ENCODE data around the gene CTNND2.

Gene CTNND2

DNA sequence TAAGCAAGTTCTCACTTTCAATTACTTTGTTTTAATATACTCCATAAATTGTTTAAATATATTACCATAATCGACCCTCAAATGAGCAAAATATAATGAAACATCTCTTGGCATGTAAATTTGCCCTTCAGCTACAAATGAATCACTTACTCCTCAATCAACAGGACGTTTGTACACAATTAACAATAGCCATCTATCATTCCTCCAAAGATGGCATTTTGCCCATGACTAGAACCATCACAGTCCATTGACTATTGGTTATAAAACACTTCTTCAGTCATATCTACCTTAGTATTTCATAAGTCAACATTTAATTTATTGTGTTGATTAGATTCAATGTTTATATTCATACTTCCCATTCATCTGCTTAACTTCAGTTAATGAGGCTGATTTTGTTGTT, 127.2 kb downstream of the CTNND2 start:
- DNase-seq, result no peak

DNA sequence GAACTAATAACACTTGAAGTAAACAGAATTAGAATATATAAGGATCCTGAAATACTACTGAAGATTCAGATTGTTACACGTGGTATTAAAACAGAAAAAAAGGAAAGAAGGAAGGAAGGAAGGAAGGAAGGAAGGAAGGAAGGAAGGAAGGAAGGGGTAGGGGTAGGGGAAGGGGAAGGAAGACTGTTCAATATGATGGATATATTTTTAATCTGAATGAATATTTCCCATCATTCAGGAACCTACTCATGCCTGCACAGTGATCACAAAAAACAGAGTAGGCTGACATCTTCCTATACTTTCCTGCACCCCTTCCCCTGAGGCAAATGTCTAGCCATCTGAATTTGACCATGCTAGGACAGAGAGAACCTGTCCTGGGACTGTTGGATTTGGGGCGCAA, 133.9 kb downstream of the CTNND2 start:
- DNase-seq, result no peak

DNA sequence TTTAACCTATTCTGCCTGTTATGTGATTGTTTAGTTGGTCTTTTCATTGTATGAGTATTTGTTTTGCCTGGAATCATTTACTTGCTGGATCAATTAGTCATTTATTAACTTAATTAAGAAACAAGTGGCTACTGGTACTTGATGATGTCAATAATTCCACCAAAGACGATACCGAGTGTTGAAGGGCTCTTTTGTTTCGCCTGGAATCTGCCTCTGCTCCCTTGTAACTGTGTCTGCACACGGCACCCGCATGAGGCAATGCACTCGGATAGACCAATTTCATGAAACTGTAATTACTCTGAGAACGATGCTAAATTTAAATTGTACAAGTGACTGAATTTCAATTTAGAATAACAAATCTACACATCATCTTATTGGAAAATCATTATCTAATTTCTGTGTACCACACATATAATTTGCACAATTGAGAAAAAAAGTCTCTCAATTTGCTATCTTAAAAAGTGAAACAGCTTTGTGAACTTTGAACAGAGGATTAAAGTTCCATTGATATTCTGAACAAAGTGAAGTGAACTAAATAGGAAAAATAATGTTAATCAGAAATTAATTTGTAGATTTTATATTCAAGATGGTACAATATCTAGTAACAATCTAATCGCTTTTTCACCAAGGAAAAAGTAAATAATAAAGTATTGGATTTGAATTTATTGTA, 143.2 kb downstream of the CTNND2 start:
- DNase-seq, result no peak

- no peak for DNase-seq
Observed at GRCh38 chr5:11758321-11758720, 145.9 kb downstream of the CTNND2 start.

DNA sequence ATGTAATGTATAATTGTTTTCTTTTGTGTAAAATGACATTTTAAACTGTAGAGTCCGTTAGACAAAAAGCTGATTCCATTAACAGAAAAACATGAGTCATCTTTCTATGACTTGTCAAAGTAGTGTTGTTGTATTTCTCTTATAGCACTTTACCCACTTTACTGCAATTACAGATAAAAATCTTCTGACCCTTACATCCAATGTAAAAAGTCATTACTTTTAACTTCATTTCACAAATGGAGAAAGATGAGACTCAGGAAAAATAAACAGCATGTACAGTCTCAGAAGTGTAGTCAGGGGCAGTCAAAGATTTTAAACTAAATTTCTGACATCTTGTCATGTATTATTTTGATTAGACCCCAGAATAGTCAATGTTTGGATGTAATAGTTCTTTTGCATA, 146.6 kb downstream of the CTNND2 start:
- no peak for DNase-seq

DNA sequence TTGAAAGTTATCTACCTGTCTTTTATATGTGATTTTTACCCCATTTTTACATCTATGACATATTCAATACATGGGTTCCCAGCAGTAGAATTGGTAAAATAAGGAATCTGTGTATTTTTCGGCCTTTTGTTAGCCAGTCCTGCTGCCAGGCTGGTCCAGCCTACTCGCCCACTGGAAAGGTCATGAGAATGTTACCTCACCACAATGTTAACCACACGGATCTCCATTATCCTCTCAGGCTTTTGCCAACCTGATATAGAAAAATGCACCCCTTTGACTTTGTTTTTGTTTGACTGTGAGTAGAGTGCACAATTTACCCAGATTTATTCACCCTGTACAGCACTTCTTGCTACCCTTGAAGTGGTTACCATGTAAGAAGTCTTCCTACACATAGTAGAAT, 167.2 kb downstream of the CTNND2 start:
- DNase-seq, result no peak

- DNase-seq, result no peak
Observed at GRCh38 chr5:11734369-11734768, 169.9 kb downstream of the CTNND2 start.

DNA sequence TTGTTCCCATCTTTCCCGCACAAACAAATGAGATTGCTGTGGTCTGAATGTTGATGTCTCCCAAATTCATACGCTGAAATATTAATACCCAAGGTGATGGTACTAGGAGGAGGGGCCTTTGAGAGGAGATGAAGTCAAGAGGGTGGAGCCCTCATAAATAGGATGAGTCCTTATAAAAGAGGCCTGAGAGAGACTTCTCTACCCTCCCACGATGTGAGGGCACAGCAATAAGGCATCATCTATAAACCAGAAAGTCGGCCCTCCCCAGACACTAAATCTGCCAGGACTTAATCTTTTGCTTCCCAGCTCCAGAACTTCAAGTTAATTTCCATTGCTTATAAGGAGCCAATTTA, 170.4 kb downstream of the CTNND2 start:
- DNase-seq, result no peak

GRCh38 chr5:11733185-11733839, 170.9 kb downstream of the CTNND2 start:
- DNase-seq, result no peak

DNA sequence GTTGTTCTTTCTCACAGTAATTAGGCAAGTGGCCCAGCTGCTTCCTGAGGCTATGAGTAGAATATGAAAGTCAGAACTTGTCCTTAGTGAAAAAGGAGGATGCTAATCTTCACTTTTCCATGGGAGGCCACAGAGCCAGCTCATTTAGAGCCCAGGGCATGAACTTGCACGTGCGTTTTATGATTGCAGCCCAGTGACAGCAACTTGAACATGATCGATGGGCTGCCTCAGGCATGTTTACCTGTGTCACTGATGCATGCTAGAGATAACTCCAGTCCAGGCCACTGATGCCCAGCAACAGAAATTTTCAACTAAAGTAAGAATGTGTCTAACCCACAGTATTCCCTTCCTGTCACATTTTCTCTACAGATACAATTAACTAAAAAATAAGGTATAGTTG, 179.3 kb downstream of the CTNND2 start:
- no peak for DNase-seq

DNA sequence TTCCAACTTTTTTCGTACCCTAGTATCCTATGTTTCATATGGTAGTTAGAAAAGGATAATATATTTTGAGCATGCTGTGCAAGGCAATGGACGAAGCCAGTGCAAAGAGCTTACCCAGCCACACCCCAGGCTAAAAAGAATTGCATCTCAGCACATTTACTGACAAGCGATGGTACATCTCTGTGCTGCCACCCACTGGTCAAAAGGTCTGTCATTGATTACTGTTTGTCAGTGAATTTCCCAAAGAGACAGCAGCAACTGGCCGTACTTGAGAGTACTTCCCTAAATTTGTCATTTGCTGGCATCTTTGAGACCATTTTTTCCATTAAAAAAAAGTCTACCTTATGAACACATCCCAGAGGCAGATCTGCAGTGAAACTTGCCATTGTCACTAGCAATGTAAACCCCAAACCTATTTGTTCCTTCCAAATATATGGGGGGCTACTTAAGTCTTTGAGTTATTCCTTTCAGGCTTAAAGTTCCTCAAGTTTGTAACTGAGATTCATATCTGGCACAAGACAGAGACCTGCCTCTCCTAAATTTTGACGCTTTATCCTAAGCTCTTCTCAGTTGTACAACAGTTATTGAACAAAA, 184.3 kb downstream of the CTNND2 start:
- DNase-seq, result no peak

DNA sequence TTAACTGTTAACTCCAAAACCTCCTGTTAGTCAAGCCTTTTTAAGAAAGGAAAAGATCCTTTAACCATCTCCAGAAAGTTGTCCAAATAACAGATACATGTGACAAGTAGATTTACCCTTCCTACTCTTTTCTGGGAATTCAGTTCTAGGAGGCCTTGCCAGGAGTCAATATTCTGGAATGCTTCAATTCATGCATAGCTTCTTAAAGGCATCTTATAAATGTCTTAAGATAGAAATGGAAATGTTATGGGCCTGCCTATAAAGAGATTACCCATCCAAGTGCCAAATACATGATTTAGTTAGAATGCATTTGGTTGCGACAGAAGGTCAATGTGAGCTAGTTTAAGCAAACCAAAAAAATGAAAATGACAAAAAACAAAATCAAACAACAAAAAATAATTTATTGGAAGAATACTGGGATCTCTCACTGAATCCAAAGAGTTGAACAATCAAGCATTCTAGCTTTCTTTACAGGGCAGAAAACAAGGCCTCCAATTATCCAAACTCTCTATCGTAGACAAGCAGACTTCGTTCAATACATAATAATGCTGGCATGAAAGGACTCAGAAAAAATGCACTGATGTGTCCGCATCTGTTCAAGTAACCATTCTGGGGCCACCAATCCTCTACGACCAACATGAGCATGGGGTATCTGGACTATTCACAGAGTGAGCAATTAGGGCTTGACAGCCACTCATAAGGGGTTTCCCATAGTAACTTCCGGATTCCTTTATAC, 188.6 kb downstream of the CTNND2 start:
- DNase-seq, result no peak

DNA sequence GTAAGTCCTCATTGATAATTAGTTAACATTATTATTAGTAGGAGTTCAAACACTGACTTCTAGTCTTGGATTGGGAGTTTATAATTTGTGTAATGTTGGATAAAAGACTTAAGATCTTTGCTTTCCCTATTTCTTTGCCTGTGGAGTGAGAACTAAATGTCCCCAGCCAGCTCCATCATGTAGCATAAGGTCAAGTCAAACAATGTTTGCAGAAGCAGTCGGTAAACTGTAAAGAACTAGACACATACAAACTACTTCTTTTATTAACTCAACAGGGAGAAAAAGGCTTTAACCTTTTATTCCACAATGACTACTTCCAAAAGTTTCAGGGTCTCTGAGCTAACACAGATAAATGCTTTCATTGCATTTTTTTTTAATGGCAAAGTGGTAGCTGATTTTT, 192.3 kb downstream of the CTNND2 start:
- DNase-seq, result no peak

DNA sequence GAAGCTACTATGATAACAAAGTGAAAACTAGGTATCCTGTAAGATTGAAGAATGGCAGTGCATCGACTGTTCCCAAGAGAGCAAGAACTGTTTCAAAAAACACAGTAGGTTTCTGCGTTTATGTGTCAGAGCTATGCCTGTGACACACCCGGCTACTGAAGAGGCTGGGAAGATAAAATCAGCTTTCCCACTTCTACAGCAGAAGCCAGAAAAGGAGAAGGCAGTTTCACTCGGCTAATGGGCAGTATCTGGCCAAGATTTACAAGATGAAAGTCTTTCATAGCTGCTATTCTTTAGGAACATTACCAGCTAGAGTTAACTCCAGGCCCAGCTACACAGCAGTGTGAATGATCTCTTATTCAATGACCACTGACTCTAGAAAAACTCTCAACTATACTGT, 195.2 kb downstream of the CTNND2 start:
- no peak for DNase-seq

GRCh38 chr5:11704916-11705315, 199.3 kb downstream of the CTNND2 start:
- DNase-seq, result no peak

DNA sequence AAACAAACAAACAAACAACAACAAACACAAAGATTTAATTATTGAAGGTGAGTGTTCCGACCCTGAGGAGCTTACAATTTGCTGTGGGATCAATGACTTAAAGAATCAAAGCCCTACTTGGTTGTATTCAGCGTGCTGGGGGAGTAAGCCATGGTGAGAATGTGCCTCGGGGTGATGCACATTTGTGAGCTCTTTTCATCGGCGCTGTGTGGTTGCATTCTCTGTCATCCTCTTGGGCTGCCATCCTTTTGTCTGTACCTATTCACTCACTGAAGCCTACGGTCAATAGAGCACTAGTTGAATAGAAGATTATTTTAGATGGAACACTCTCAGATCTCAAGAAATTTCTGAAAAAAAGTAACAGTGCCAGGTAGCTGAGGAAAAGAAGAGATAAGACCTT, 203.9 kb downstream of the CTNND2 start:
- DNase-seq, result no peak

DNA sequence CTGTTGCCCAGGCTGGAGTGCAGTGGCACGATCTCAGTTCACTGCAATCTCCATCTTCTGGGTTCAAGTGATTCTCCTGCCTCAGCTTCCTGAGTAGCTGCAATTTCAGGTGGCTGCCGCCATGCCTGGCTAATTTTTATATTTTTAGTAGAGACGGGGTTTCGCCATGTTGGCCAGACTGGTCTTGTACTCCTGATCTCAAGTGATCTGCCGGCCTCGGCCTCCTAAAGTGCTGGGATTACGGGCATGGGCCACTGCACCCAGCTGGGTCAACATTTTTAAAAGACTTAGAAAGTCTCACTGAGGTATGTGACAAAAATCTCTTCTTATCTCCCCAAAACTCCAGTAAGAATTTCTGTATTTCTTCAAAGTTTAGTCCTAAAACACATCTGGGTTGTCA, 211.6 kb downstream of the CTNND2 start:
- DNase-seq, result no peak

GRCh38 chr5:11687498-11687897, 216.7 kb downstream of the CTNND2 start:
- no peak for DNase-seq

DNA sequence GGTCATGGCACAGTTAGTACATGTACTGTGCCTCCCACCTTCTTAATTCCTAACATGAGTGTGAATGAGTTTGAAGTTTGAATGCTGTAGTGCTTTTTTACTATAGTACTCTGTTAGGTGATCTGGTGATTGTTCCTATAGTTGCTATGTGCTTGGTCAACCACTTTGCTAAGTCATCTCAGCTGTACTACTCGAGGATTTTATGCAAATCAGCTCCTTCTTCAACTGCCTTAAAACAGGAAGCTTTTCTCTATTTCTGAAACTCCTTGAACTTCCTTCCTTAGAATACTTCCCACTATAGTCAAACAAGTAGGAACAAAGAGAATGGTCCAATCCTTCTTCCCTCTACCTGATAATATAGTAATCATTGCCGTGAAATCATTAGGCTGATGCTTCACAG, 219.6 kb downstream of the CTNND2 start:
- no peak for DNase-seq

DNA sequence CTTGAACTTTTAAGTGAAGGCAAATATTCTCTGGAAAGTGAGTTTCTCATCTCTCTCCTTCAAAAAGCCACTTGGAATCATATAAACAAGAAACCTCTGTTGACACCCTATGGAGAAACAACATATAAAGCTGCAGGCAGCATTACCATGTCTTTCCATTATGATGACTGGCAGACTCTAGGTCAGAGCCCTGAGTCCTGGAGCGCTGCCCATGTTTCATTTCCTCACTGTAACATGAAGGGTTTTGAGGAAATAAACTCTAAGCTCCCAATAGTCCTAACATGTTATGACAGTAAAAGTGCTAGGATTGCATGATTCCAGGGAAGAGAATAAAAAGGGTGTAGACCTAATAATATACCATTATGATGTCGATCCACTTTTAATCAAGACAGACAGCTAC, 220.6 kb downstream of the CTNND2 start:
- no peak for DNase-seq

- DNase-seq, result no peak
Observed at GRCh38 chr5:11681796-11682195, 222.4 kb downstream of the CTNND2 start.

DNA sequence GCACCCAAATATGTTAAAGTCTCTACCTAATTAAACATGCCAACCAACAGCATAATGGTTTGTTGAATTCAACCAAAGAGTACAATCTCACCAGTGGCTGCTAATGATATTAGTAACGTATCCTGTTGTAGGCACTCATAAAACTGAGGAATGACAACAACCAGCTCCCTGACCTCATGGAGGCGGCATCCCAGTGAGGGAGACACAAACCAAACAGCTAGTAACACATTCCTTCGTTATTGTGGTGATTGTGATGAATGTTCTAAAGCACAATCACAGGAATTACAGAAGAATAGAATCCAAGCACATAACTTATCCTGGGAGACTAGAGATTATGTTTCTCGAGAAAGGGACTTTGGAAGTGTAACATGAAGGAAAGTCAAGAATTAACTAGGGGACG, 224.6 kb downstream of the CTNND2 start:
- DNase-seq, result no peak

DNA sequence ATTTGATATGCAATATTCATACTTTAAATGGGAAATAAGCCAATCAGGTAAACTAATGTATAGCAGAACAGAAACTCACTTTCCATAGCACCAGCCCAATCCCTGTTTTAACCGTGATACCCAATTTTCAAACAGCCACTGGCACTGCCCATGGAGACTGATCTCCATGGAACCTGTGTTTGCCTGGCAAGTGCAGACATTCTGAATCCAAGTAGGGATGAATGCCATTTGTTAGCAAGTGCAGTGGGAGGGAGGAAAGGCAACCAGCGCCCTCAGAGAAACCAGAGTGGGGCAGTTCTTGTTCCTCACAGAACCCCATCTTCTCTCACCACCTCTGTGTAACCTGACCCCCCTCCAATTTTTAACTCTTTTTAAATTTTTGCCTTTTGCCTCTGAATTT, 229.1 kb downstream of the CTNND2 start:
- no peak for DNase-seq

All from activated T-cell treated with anti-CD3 and anti-CD28 coated beads, Interleukin-2, amount 50 U/mL, for 1 hour (primary cell).